T-cell (primary cell): ENCODE results near the gene HEATR5B. TPM values are rescaled to one million over a fixed set of nuclear protein-coding genes. Genes with fewer than 3 reads are reported as not detected.

ENCODE experiments used
- ATAC-seq, 4 experiments: fragments of 200-7000 bp in 3 of 4; fragments of 150-1000 bp in 1 of 4; cut with Tn5 transposase; replicated peaks in 1 of 4; 1 replicate in 3 of 4; 2 replicates in 1 of 4; pipeline ENCODE4 v1.10.0; 2021; ENCODE audit warnings: moderate library complexity in 3 of 4, mild to moderate bottlenecking in 2 of 4, moderate number of reproducible peaks in 1 of 4
- CTCF ChIA-PET, 2 donors: fragments of 300-600 bp; sonication (Branson Sonifier 250); formaldehyde crosslinking; loops; one replicate each; lab custom pipeline; 2022; ENCODE audit warnings: antibody characterized with exemption in 2 of 2; lab: Charles Lee
- POLR2A ChIA-PET, 2 donors: fragments of 300-600 bp; sonication (Branson Sonifier 250); formaldehyde crosslinking; loops; one replicate each; lab custom pipeline; 2022; ENCODE audit warnings: antibody characterized with exemption in 2 of 2; lab: Charles Lee
- DNase-seq, 35 experiments: peaks; one replicate each; pipeline versions ENCODE4 v3.0.0 to v3.0.0-alpha.2; 2013 to 2023
- H3K27ac ChIP-seq: one replicate; pipeline ENCODE4 v1.5.1; 2013; ENCODE audit warnings: low read length
- H3K27me3 ChIP-seq, 2 experiments: replicated peaks in 1 of 2; 1 replicate in 1 of 2; 2 replicates in 1 of 2; pipeline versions ENCODE4 v1.6.1 to v1.7.0; 2013; ENCODE audit warnings: low read length in 1 of 2, mixed read lengths in 1 of 2; ENCODE audit not compliant: control insufficient read depth in 2 of 2, insufficient read depth in 2 of 2; ENCODE audit errors: extremely low read depth in 1 of 2
- H3K36me3 ChIP-seq, 2 donors: 1 replicate in 1 of 2; 2 replicates in 1 of 2; pipeline versions ENCODE4 v1.6.1 to v1.7.0; 2013; ENCODE audit warnings: low read length in 1 of 2; ENCODE audit not compliant: control insufficient read depth in 2 of 2, insufficient read depth in 1 of 2; ENCODE audit errors: extremely low read depth in 1 of 2
- H3K4me1 ChIP-seq, 2 experiments: 1 replicate in 1 of 2; 2 replicates in 1 of 2; pipeline versions ENCODE4 v1.6.1 to v1.7.0; 2013; ENCODE audit warnings: low read length in 2 of 2, mixed read lengths in 1 of 2; ENCODE audit not compliant: insufficient read depth in 2 of 2, control insufficient read depth in 1 of 2; ENCODE audit errors: extremely low read depth in 1 of 2
- H3K4me3 ChIP-seq, 2 donors: 1 replicate in 1 of 2; 2 replicates in 1 of 2; pipeline versions ENCODE4 v1.5.1 to v1.7.0; 2013; ENCODE audit warnings: mild to moderate bottlenecking in 2 of 2, low read length in 1 of 2, moderate library complexity in 1 of 2; ENCODE audit not compliant: control insufficient read depth in 1 of 2; ENCODE audit errors: extremely low read depth in 1 of 2
- H3K9me3 ChIP-seq: 2 replicates; pipeline ENCODE4 v1.7.0; 2013
- H3K27ac Mint-ChIP-seq, 2 donors: one replicate each; pipeline ENCODE4 v1.8.0; 2020 to 2021; ENCODE audit warnings: mild to moderate bottlenecking in 2 of 2, mixed read lengths in 2 of 2
- H3K27me3 Mint-ChIP-seq, 2 donors: one replicate each; pipeline ENCODE4 v1.8.0; 2021 to 2022; ENCODE audit warnings: mixed read lengths in 2 of 2
- H3K36me3 Mint-ChIP-seq: one replicate; pipeline ENCODE4 v1.8.0; 2021; ENCODE audit warnings: mixed read lengths
- H3K4me1 Mint-ChIP-seq, 3 donors: one replicate each; pipeline ENCODE4 v1.8.0; 2020 to 2022; ENCODE audit warnings: mixed read lengths in 3 of 3, mild to moderate bottlenecking in 1 of 3
- H3K4me3 Mint-ChIP-seq, 3 donors: one replicate each; pipeline ENCODE4 v1.8.0; 2020 to 2022; ENCODE audit warnings: mild to moderate bottlenecking in 3 of 3, mixed read lengths in 3 of 3, moderate library complexity in 3 of 3
- H3K9me3 Mint-ChIP-seq, 3 donors: one replicate each; pipeline ENCODE4 v1.8.0; 2020 to 2022; ENCODE audit warnings: mixed read lengths in 3 of 3
- WGBS: methylation state at CpG from one replicate; pipeline ENCODE4 v1.1.5; 2013; ENCODE audit warnings: missing lambda C conversion rate; ENCODE audit not compliant: insufficient coverage; 5-methylcytosine and 5-hydroxymethylcytosine counted together
- total RNA-seq, 35 experiments: library from RNA in 6 of 35; stranded (reverse) in 6 of 35; fragments of 120-200 nt in 1 of 35; gene quantifications; one replicate each; pipeline versions ENCODE4 v1.2.1 to v1.2.4 and lab custom pipeline; 2013 to 2026

HEATR5B gene
- total RNA-seq, 5 donors from 2014 or later (not counting 1 experiment from before 2014, with no cell fraction given): 35.5 to 41.2 (median 41.0) TPM

- H3K36me3 ChIP-seq: no peaks in the 10 kb centered on the region
- POLR2A ChIA-PET: interaction anchor here in 1 of 2 donors (0.6 kb wide), 1 partner anchor 124 kb away, joined by 6 read pairs; no protein-coding TSS in a partner anchor
- DNase-seq (peak in 1 of 35 experiments; percentile 13), ATAC-seq (no peak)
- no peaks in the 10 kb centered on the region for H3K9me3 ChIP-seq
- 64% methylated on average over 11 of the region's 15 CpGs for WGBS
- peak overlapping the region; percentile 79 for H3K27ac ChIP-seq
- Mint-ChIP-seq H3K27me3 (no peaks in the 10 kb centered on the region), H3K9me3 (no peaks in the 10 kb centered on the region), H3K36me3 (no peaks in the 10 kb centered on the region), H3K27ac (peak overlapping the region; percentile 99), H3K4me3 (peak overlapping the region; percentile 91 to 93 (median 93)), H3K4me1 (peaks cover 43 to 50% (median 45%) of the 10 kb centered on the region in 3 donors)
- no peaks in the 10 kb centered on the region for H3K27me3 ChIP-seq
- peak overlapping the region; percentile 60 to 69 for H3K4me3 ChIP-seq
- H3K4me1 ChIP-seq: peaks cover 11 to 18% of the 10 kb centered on the region in 2 experiments
- CTCF ChIA-PET: interaction anchor here in 1 of 2 donors (0.6 kb wide), 1 partner anchor 1773 kb away, joined by 5 read pairs; no protein-coding TSS in a partner anchor
Measured at GRCh38 chr2:36967236-36967876, 116.8 kb downstream of the HEATR5B start.

- H3K9me3 Mint-ChIP-seq: no peaks in the 10 kb centered on the region
- Histone ChIP-seq H3K27me3 (no peaks in the 10 kb centered on the region), H3K4me3 (peak within 1 kb of the TSS; percentile 70 to 80), H3K36me3 (no peaks in the 10 kb centered on the region), H3K4me1 (peaks cover 11 to 18% of the 10 kb centered on the region in 2 experiments), H3K9me3 (no peaks in the 10 kb centered on the region), H3K27ac (peak within 1 kb of the TSS; percentile 79)
- DNase-seq: peak; percentile 95 to 99 (median 97)
- POLR2A ChIA-PET: interaction anchor here in 1 of 2 donors (0.6 to 0.7 kb wide), 2 partner anchors 24 to 704 kb away, joined by 4 to 7 read pairs; no protein-coding TSS in a partner anchor
- under 1% methylated on average over 80 of the region's 91 CpGs for WGBS
- H3K4me1 Mint-ChIP-seq: peaks cover 51 to 57% (median 52%) of the 10 kb centered on the region in 3 donors
- H3K27ac Mint-ChIP-seq: peak within 1 kb of the TSS; percentile 99
- peak within 1 kb of the TSS; percentile 93 to 99 (median 95) for H3K4me3 Mint-ChIP-seq
- peak; percentile 90 to 95 (median 92) for ATAC-seq
- CTCF ChIA-PET: interaction anchor here in 1 of 2 donors (0.6 kb wide), 1 partner anchor 1774 kb away, joined by 5 read pairs; no protein-coding TSS in a partner anchor
- H3K36me3 Mint-ChIP-seq: peaks cover 4% of the 10 kb centered on the region
- H3K27me3 Mint-ChIP-seq: no peaks in the 10 kb centered on the region
Measured at GRCh38 chr2:36966370-36967235, 117.6 kb downstream of the HEATR5B start, which contains the start of gene STRN. Gene STRN (minus strand): TSS chr2:36966536. CDS start chr2:36966463, 73 bp downstream.

- WGBS: under 1% methylated on average over 24 of the region's 42 CpGs
- CTCF ChIA-PET: interaction anchor here in 1 of 2 donors (0.6 kb wide), 1 partner anchor 1744 kb away, joined by 4 read pairs; no protein-coding TSS in a partner anchor
Measured at GRCh38 chr2:36965751-36966369, 118.3 kb downstream of the HEATR5B start.

GRCh38 chr2:36965206-36965605, 119.0 kb downstream of the HEATR5B start:
- peaks cover 60 to 69% (median 60%) of the 10 kb centered on the region in 3 donors for H3K4me1 Mint-ChIP-seq
- H3K36me3 Mint-ChIP-seq: peaks cover 4% of the 10 kb centered on the region
- ATAC-seq: no peak
- peak overlapping the region; percentile 70 to 80 for H3K4me3 ChIP-seq
- H3K27me3 Mint-ChIP-seq: no peaks in the 10 kb centered on the region
- ChIA-PET POLR2A (no interaction called here), CTCF (no interaction called here)
- H3K4me1 ChIP-seq: peaks cover 13 to 18% of the 10 kb centered on the region in 2 experiments
- H3K9me3 ChIP-seq: no peaks in the 10 kb centered on the region
- no peaks in the 10 kb centered on the region for H3K36me3 ChIP-seq
- peak overlapping the region; percentile 90 to 93 for H3K27ac Mint-ChIP-seq
- WGBS: no CpG with 5 or more reads among the region's 2 CpGs
- H3K9me3 Mint-ChIP-seq: no peaks in the 10 kb centered on the region
- no peaks in the 10 kb centered on the region for H3K27me3 ChIP-seq
- DNase-seq: no peak
- H3K27ac ChIP-seq: no peak overlapping the region
- peak overlapping the region; percentile 93 to 99 (median 95) for H3K4me3 Mint-ChIP-seq

More at GRCh38 chr2:36965751-36966369, 118.3 kb downstream of the HEATR5B start:
- Histone ChIP-seq H3K27ac (no peak overlapping the region), H3K4me3 (peak overlapping the region; percentile 70 to 80), H3K9me3 (no peaks in the 10 kb centered on the region), H3K36me3 (no peaks in the 10 kb centered on the region), H3K4me1 (peaks cover 11 to 18% of the 10 kb centered on the region in 2 experiments), H3K27me3 (no peaks in the 10 kb centered on the region)
- ATAC-seq: peak in 3 of 4 experiments; percentile 14 to 18 (median 16)
- peak in 20 of 35 experiments; percentile 0 to 39 (median 10) for DNase-seq
- Mint-ChIP-seq H3K27ac (peak overlapping the region; percentile 90 to 93), H3K4me3 (peak overlapping the region; percentile 93 to 99 (median 95)), H3K27me3 (no peaks in the 10 kb centered on the region), H3K36me3 (peaks cover 4% of the 10 kb centered on the region), H3K9me3 (no peaks in the 10 kb centered on the region), H3K4me1 (peaks cover 55 to 62% (median 56%) of the 10 kb centered on the region in 3 donors)
- POLR2A ChIA-PET: interaction anchor here in 1 of 2 donors (0.6 to 0.7 kb wide), 2 partner anchors 25 to 704 kb away, joined by 4 to 7 read pairs; no protein-coding TSS in a partner anchor

- DNase-seq (no peak), ATAC-seq (no peak)
- no peak overlapping the region for H3K4me3 ChIP-seq
- Mint-ChIP-seq H3K4me3 (peak overlapping the region; percentile 93 to 99 (median 95)), H3K9me3 (no peaks in the 10 kb centered on the region), H3K4me1 (peaks cover 64 to 75% (median 66%) of the 10 kb centered on the region in 3 donors), H3K27ac (peak overlapping the region in 1 of 2 donors; percentile 22), H3K36me3 (peaks cover 4% of the 10 kb centered on the region), H3K27me3 (no peaks in the 10 kb centered on the region)
- H3K36me3 ChIP-seq: no peaks in the 10 kb centered on the region
- H3K9me3 ChIP-seq: no peaks in the 10 kb centered on the region
- ChIA-PET POLR2A (interaction anchor here in 1 of 2 donors (0.5 kb wide), 1 partner anchor 1788 kb away, joined by 6 read pairs; no protein-coding TSS in a partner anchor), CTCF (no interaction called here)
- H3K27me3 ChIP-seq: no peaks in the 10 kb centered on the region
- peaks cover 13 to 18% of the 10 kb centered on the region in 2 experiments for H3K4me1 ChIP-seq
- no peak overlapping the region for H3K27ac ChIP-seq
- WGBS: 94% methylated on average over 4 of the region's 5 CpGs
Measured at GRCh38 chr2:36964496-36965058, 119.6 kb downstream of the HEATR5B start.
